OCI-LY7 (cell line): Measurements from ENCODE around the gene DMRT1. TPM values are rescaled to one million over a fixed set of nuclear protein-coding genes. Genes with fewer than 3 reads are reported as not detected.
A peak's percentile ranks its signal among the peaks of the same experiment; 100 is the strongest.

Experiments
- BruUV-seq: library from RNA; stranded (reverse); fragments of 400-500 nt; replicated peaks from 2 replicates; lab custom pipeline; 2021; lab: Mats Ljungman, UMichigan
- CTCF ChIA-PET: fragments of 300-600 bp; sonication (Branson Sonifier 250); formaldehyde crosslinking; loops from one replicate; lab custom pipeline; 2022; ENCODE audit warnings: antibody characterized with exemption; ENCODE audit not compliant: unreplicated experiment; lab: Charles Lee
- POLR2A ChIA-PET: fragments of 300-600 bp; sonication (Branson Sonifier 250); formaldehyde crosslinking; loops from one replicate; lab custom pipeline; 2022; ENCODE audit warnings: antibody characterized with exemption; lab: Charles Lee
- DNase-seq: peaks from one replicate; pipeline ENCODE4 v3.0.0-alpha.2; 2015; ENCODE audit warnings: low spot score
- H2AFZ ChIP-seq: fragments of 200-600 bp; sonication (generic), shearing (Covaris generic); 2 replicates; pipeline ENCODE4 v1.6.1; 2014; ENCODE audit warnings: mild to moderate bottlenecking, antibody characterized with exemption, low read length, moderate library complexity
- H3K27ac ChIP-seq: fragments of 200-600 bp; sonication (generic); 2 replicates; pipeline ENCODE4 v1.5.1; 2014; ENCODE audit warnings: mixed run types, low read depth, mild to moderate bottlenecking, moderate library complexity, low read length, inconsistent platforms; ENCODE audit not compliant: poor library complexity, severe bottlenecking
- H3K36me3 ChIP-seq: fragments of 200-600 bp; sonication (generic); 2 replicates; pipeline ENCODE4 v1.6.1; 2014; ENCODE audit warnings: mild to moderate bottlenecking, antibody characterized with exemption, low read length, moderate library complexity, mixed read lengths; ENCODE audit not compliant: insufficient read depth
- H3K4me1 ChIP-seq: fragments of 200-600 bp; sonication (generic); 2 replicates; pipeline ENCODE4 v1.5.1; 2014; ENCODE audit warnings: mild to moderate bottlenecking, low read length; ENCODE audit not compliant: insufficient read depth, poor library complexity, severe bottlenecking
- H3K4me2 ChIP-seq: fragments of 200-600 bp; sonication (generic); 2 replicates; pipeline ENCODE4 v1.6.1; 2014; ENCODE audit warnings: mild to moderate bottlenecking, low read length
- H3K4me3 ChIP-seq: fragments of 200-600 bp; sonication (generic); 2 replicates; pipeline ENCODE4 v1.5.1; 2014; ENCODE audit warnings: mild to moderate bottlenecking, low read depth, low read length; ENCODE audit not compliant: poor library complexity, severe bottlenecking
- H3K79me2 ChIP-seq: fragments of 200-600 bp; sonication (generic); 2 replicates; pipeline ENCODE4 v1.6.1; 2016; ENCODE audit warnings: low read depth, mild to moderate bottlenecking, low read length, moderate library complexity, mixed read lengths; ENCODE audit not compliant: insufficient read depth
- H3K9me2 ChIP-seq: fragments of 200-600 bp; sonication (generic); 2 replicates; pipeline ENCODE4 v1.6.1; 2016; ENCODE audit warnings: mild to moderate bottlenecking, low read length, mixed read lengths; ENCODE audit not compliant: insufficient read depth
- H3K9me3 ChIP-seq: fragments of 200-600 bp; sonication (generic); 2 replicates; pipeline ENCODE4 v1.6.1; 2014; ENCODE audit warnings: mild to moderate bottlenecking, mixed run types, low read length, mixed read lengths
- H4K20me1 ChIP-seq: fragments of 200-600 bp; sonication (generic); 2 replicates; pipeline ENCODE4 v1.6.1; 2014; ENCODE audit warnings: mild to moderate bottlenecking, antibody characterized with exemption, low read length, moderate library complexity, mixed read lengths; ENCODE audit not compliant: insufficient read depth
- CTCF ChIP-seq: fragments of 200-600 bp; sonication (generic); conservative IDR thresholded peaks from 2 replicates; pipeline ENCODE4 v1.5.1; 2014; ENCODE audit warnings: mild to moderate bottlenecking, antibody characterized with exemption, low read length, moderate library complexity, mixed read lengths
- EZH2phosphoT487 ChIP-seq: fragments of 200-600 bp; sonication (generic); IDR thresholded peaks from 2 replicates; pipeline ENCODE4 v1.6.1; 2018; ENCODE audit warnings: low read depth, borderline replicate concordance, mild to moderate bottlenecking, mixed run types, antibody characterized with exemption, low read length, moderate library complexity, mixed read lengths
- intact Hi-C: fragments of 100-400 bp; cut with micrococcal nuclease; formaldehyde crosslinking; loops from one replicate; pipeline ENCODE4 v1.10.0; 2022; ENCODE audit not compliant: unreplicated experiment
- total RNA-seq, 2 experiments: library from RNA; depleted of rRNA in 1 of 2; stranded (reverse); fragments of >200 nt in 1 of 2; shearing (Covaris generic) in 1 of 2; gene quantifications; 2 replicates each; pipeline ENCODE4 v1.2.3, GENCODE V29; 2014 to 2022

The DMRT1 gene
- total RNA-seq, 2 experiments from 2014 or later, result not detected

DNA sequence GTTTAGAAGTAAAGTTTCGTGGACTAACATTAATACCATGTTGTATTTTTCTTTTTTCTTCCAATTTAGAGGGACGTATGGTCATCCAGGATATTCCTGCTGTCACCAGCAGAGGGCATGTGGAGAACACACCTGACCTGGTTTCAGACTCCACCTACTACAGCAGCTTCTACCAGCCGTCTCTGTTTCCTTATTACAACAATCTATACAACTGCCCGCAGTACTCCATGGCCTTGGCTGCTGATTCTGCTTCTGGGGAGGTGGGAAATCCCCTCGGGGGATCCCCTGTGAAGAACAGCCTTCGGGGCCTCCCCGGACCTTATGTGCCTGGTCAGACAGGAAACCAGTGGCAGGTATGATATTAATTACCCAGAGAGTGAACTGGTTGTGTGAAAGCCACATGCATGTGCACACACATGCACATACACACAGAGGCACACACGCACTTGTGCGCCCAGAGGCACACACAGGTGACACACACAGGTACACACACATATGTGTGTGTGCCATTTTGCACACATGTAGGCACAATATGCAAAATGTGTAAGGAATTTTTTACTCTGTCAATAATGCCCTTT is 52.4 kb downstream of the DMRT1 start:
- Histone ChIP-seq H3K4me1 (peaks cover 10% of the 10 kb centered on the region), H2AFZ (peak overlapping the region; percentile 91), H3K9me3 (no peaks in the 10 kb centered on the region), H3K27ac (no peak overlapping the region), H3K4me3 (peak overlapping the region; percentile 32), H3K36me3 (no peaks in the 10 kb centered on the region), H3K79me2 (no peaks in the 10 kb centered on the region), H4K20me1 (no peaks in the 10 kb centered on the region), H3K9me2 (no peaks in the 10 kb centered on the region), H3K4me2 (peak overlapping the region; percentile 57)
- intact Hi-C loops, result loop anchor here (1.0 to 10.0 kb wide), 3 partner anchors 111 to 279 kb away; no protein-coding TSS in a partner anchor
- peak; percentile 81 for DNase-seq
- CTCF ChIA-PET, result interaction anchor here (0.6 to 2.1 kb wide), 2 partner anchors 34 to 115 kb away, joined by 3 to 5 read pairs; no protein-coding TSS in a partner anchor
- no TSS peak for BruUV-seq
- TF ChIP-seq CTCF (peak; percentile 97), EZH2phosphoT487 (no peak)
- POLR2A ChIA-PET, result interaction anchor here (1.0 to 1.1 kb wide), 2 partner anchors 9 to 117 kb away, joined by 3 read pairs; no protein-coding TSS in a partner anchor

DNA sequence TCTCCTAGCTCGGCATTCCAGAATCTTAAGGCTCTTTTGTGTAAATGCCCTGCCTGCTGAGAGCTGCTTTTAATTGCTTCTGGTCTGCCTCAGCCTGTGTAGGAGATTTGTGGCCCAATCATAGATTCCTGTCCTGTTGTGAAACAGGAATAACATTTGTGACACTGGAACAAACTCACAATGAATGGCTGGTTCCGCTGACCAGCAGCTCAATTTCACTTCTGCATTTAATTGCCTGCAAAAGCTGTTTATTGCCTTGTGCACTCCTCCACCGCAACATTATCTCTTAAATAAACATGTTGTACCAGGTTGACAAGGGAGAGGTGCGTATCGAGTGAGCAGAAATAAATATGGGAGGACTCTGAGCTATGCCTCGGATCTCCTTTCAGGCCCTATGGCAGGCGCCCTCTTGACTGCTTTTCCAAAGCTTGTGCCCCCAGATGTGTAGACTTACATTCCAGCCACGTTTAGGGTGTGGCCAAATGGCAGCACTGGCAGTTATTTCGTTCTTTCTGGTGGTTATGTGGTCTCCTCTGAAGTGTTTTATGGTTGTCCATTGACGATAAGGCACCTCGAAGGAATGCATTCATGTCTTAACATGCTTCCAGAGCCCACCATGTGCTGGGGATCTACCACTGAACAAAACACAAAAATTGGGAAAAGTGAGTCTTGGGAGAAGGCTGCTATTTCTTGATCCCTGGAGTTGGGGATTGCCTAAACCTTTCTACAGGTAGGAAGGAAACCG is 58.1 kb downstream of the DMRT1 start:
- no peak overlapping the region for H3K4me3 ChIP-seq
- H3K9me2 ChIP-seq, result no peaks in the 10 kb centered on the region
- H3K79me2 ChIP-seq, result no peaks in the 10 kb centered on the region
- intact Hi-C loops, result loop anchor here (10.0 kb wide), 1 partner anchor 285 kb away; no protein-coding TSS in a partner anchor
- TF ChIP-seq CTCF, result no peak
- no peak for TF ChIP-seq EZH2phosphoT487
- H3K27ac ChIP-seq, result no peak overlapping the region
- H4K20me1 ChIP-seq, result no peaks in the 10 kb centered on the region
- no peaks in the 10 kb centered on the region for H3K9me3 ChIP-seq
- peak overlapping the region; percentile 9; the same call in 1 of the 2 replicates for H3K4me2 ChIP-seq
- H2AFZ ChIP-seq, result peak overlapping the region; percentile 35; the same call in 1 of the 2 replicates
- ChIA-PET CTCF (interaction anchor here (1.4 kb wide), 1 partner anchor 105 kb away, joined by 6 read pairs; no protein-coding TSS in a partner anchor), POLR2A (interaction anchor here (1.0 to 1.8 kb wide), 3 partner anchors 29 to 110 kb away, joined by 4 read pairs; no protein-coding TSS in a partner anchor)
- H3K4me1 ChIP-seq, result peaks cover 10% of the 10 kb centered on the region
- DNase-seq, result peak; percentile 40
- BruUV-seq, result no TSS peak
- no peaks in the 10 kb centered on the region for H3K36me3 ChIP-seq
